Stimulated activated memory B cell treated with anti-CD40 and anti-IgM and Interleukin-4, amounts not matched to agents 10 μg/mL and 1 μg/mL and 100 μg/mL, for 72 hours (primary cell): ENCODE data around the gene SMAGP.
"Not testable (repeated sequence)": the region's sequence is repeated elsewhere in the genome, so short reads cannot be mapped to it uniquely, and the experiment has no call there.

Experiments
- ATAC-seq: fragments of 150-1000 bp; cut with Tn5 transposase; 2 replicates; pipeline ENCODE4 v1.10.0; 2021
- H3K27ac Mint-ChIP-seq: one replicate; pipeline ENCODE4 v1.8.0; 2022; ENCODE audit warnings: mild to moderate bottlenecking, mixed read lengths
- H3K27me3 Mint-ChIP-seq: one replicate; pipeline ENCODE4 v1.8.0; 2022; ENCODE audit warnings: mixed read lengths
- H3K36me3 Mint-ChIP-seq: one replicate; pipeline ENCODE4 v1.8.0; 2022; ENCODE audit warnings: mixed read lengths
- H3K4me1 Mint-ChIP-seq: one replicate; pipeline ENCODE4 v1.8.0; 2022; ENCODE audit warnings: mixed read lengths
- H3K4me3 Mint-ChIP-seq: one replicate; pipeline ENCODE4 v1.8.0; 2022; ENCODE audit warnings: mild to moderate bottlenecking, moderate library complexity, mixed read lengths
- H3K9me3 Mint-ChIP-seq: one replicate; pipeline ENCODE4 v1.8.0; 2022; ENCODE audit warnings: mixed read lengths

Gene SMAGP

GRCh38 chr12:51270067-51270950, at the start of gene SMAGP:
Gene SMAGP, minus strand, starts transcription at chr12:51270415. Its CDS starts 1,137 bp downstream, at chr12:51269278.
- peak within 1 kb of the TSS; percentile 79 for H3K27ac Mint-ChIP-seq
- peaks cover 3% of the 10 kb centered on the region for H3K9me3 Mint-ChIP-seq
- peak; percentile 89 for ATAC-seq
- H3K4me3 Mint-ChIP-seq = peak within 1 kb of the TSS; percentile 90
- H3K36me3 Mint-ChIP-seq = peaks cover 5% of the 10 kb centered on the region
- H3K27me3 Mint-ChIP-seq = no peaks in the 10 kb centered on the region
- H3K4me1 Mint-ChIP-seq = peaks cover 30% of the 10 kb centered on the region

DNA sequence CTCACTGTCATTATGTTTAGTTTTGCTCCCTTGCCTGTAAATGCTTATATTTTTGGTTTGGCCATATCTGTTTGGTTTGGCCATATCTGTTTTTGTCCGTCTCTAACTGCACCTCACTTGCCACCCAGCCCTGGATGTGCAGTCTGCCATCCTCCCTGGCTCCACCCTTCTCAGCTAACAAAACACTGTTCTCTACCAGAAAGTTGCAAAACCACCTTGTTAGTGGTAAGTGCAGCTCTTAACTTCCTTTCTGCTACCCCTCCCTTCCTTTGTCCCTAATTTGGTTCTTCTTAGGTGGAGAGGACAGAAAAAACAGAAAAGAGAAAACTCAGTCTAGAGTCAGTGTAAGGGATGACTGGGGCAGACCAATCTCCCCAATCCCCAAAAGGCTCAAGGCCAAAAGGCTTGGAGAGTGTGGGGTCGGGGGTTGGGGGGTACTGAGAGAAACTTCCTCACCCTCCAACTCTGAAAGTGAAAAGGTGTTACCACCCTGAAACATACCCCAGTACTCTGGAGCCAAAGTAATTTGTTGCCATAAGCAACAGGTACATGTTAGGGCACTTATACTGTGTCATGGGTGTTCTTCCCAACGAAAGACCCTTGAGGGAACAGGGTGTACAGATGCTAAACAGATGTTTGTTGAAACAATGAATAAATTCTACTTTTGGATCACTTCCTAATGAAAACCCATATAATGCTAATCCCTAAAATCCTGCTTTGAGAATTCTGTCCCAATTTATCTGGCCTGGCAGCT, 48.8 kb upstream of the SMAGP start:
- H3K9me3 Mint-ChIP-seq = no peaks in the 10 kb centered on the region
- no peaks in the 10 kb centered on the region for H3K27me3 Mint-ChIP-seq
- H3K36me3 Mint-ChIP-seq = no peaks in the 10 kb centered on the region
- peak; percentile 69 for ATAC-seq
- H3K4me3 Mint-ChIP-seq = peak overlapping the region; percentile 10
- peak overlapping the region; percentile 69 for H3K27ac Mint-ChIP-seq
- H3K4me1 Mint-ChIP-seq = peaks cover 80% of the 10 kb centered on the region

- ATAC-seq, H3K9me3 Mint-ChIP-seq, H3K27me3 Mint-ChIP-seq, H3K36me3 Mint-ChIP-seq, H3K4me3 Mint-ChIP-seq: not testable (repeated sequence)
- Mint-ChIP-seq H3K27ac (peak overlapping the region; percentile 69), H3K4me1 (peaks cover 74% of the 10 kb centered on the region)
These were observed 48.0 kb upstream of the SMAGP start for GRCh38 chr12:51318057-51318806.

DNA sequence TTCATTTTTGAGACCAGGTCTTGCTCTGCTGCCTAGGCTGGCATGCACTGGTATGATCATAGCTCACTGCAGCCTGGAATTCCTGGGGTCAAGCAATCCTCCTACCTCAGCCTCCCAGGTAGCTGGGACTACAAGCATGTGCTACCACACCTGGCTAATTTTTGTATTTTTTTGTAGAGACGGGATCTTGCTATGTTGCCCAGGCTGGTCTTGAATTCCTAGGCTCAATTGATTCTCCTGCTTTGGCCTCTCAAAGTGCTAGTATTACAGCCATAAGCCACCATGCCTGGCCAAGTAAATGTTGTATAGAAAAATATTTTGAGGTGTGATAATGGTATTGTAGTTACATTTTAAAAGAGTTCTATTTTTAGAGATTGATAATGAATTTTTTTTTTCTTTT, 41.2 kb upstream of the SMAGP start:
- Mint-ChIP-seq H3K4me3 (no peak overlapping the region), H3K4me1 (peaks cover 25% of the 10 kb centered on the region), H3K9me3 (no peaks in the 10 kb centered on the region), H3K27ac (no peak overlapping the region), H3K27me3 (no peaks in the 10 kb centered on the region), H3K36me3 (peaks cover 30% of the 10 kb centered on the region)
- ATAC-seq = no peak

DNA sequence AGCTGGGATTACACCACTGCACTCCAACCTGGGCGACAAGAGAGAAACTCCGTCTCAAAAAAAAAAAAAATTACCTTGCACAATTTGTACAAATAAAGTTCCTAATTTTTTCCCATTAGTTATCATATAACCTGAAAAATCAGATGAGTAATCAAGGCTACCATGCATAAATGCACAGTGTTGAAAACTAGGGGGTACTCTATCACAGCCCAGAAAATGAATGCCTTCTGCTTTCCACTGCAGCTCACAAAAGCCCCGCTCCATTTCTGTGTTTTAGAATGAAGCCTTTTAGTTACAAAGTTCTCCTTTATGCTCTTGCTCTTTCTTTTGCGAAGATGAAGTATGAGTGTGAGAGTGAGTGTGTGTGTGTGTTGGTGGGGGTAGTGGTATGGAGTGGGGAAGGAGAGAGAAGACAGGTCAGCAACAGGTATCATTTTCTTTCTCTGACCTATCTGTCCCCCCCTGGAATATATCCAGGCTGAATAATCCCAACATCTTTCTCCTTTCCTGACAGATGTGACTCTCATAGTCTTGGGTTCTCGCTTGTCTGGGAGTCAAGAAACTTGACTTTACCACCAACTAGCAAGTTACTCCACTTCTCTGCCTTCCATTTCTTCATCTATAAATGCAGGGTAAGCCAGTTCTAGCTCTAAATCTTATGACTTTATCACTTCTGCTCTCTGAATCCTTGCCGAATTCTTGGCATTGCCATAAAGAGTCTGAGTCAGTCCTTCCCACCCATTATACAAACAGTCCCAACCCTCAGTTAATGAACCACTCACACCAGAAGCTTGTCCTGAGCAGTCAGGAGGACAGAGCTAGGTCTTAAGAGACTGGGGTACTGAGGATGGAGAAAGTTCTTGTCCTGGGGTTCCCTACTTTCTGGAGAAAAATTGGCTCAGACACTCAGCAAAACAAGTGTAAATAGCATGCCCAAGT, 37.7 kb upstream of the SMAGP start:
- H3K4me3 Mint-ChIP-seq = no peak overlapping the region

GRCh38 chr12:51306507-51306906, 36.3 kb upstream of the SMAGP start:
- no peak for ATAC-seq
- Mint-ChIP-seq H3K4me1 (peaks cover 17% of the 10 kb centered on the region), H3K27me3 (no peaks in the 10 kb centered on the region), H3K27ac (no peak overlapping the region), H3K36me3 (peaks cover 36% of the 10 kb centered on the region), H3K4me3 (no peak overlapping the region), H3K9me3 (no peaks in the 10 kb centered on the region)

More for the DNA sequence above, 37.7 kb upstream of the SMAGP start:
- ATAC-seq = no peak
- Mint-ChIP-seq H3K36me3 (peaks cover 32% of the 10 kb centered on the region), H3K9me3 (no peaks in the 10 kb centered on the region), H3K4me1 (peaks cover 17% of the 10 kb centered on the region), H3K27me3 (no peaks in the 10 kb centered on the region), H3K27ac (peak overlapping the region; percentile 25)

DNA sequence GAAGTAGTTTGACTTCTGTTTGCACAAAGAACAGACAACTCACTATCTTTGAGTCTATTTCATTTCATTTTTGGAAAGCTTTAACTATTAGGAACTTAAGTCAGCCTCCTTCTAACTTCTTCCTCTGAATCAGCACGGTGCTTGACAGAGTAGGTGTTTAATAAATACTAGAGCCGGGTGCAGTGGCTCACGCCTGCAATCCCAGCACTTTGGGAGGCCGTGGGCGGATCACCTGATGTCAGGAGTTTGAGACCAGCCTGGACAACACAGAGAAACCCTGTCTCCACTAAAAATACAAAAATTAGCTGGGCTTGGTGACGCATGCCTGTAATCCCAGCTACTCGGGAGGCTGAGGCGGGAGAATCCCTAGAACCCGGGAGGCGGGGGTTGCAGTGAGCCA, 30.6 kb upstream of the SMAGP start:
- not testable (repeated sequence) for ATAC-seq, H3K4me1 Mint-ChIP-seq, H3K27ac Mint-ChIP-seq, H3K27me3 Mint-ChIP-seq, H3K9me3 Mint-ChIP-seq, H3K4me3 Mint-ChIP-seq
- peaks cover 38% of the 10 kb centered on the region for H3K36me3 Mint-ChIP-seq

- Mint-ChIP-seq H3K4me1 (peaks cover 23% of the 10 kb centered on the region), H3K4me3 (no peak overlapping the region), H3K9me3 (no peaks in the 10 kb centered on the region), H3K27ac (no peak overlapping the region), H3K27me3 (no peaks in the 10 kb centered on the region), H3K36me3 (peaks cover 20% of the 10 kb centered on the region)
- no peak for ATAC-seq
These were observed 25.4 kb upstream of the SMAGP start for GRCh38 chr12:51295651-51296050.

DNA sequence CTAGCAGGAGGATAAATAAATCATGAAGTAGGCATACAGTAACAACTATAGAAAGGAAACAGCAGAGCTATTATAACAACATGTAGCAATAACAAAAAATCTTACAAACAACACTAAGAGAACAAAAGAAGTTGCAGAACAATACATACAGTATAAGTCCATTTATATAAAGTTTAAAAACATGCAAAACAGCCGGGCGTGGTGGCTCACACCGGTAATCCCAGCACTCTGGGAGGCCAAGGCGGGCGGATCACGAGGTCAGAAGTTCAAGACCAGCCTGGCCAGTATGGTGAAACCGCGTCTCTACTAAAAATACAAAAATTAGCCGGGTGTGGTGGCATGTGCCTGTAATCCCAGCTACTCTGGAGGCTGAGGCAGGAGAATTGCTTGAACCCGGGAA, 23.9 kb upstream of the SMAGP start:
- not testable (repeated sequence) for H3K9me3 Mint-ChIP-seq, ATAC-seq, H3K4me3 Mint-ChIP-seq, H3K27me3 Mint-ChIP-seq, H3K27ac Mint-ChIP-seq
- peaks cover 18% of the 10 kb centered on the region for H3K36me3 Mint-ChIP-seq
- H3K4me1 Mint-ChIP-seq = peaks cover 23% of the 10 kb centered on the region

GRCh38 chr12:51293696-51294095, 23.5 kb upstream of the SMAGP start:
- H3K9me3 Mint-ChIP-seq = no peaks in the 10 kb centered on the region
- H3K36me3 Mint-ChIP-seq = peaks cover 20% of the 10 kb centered on the region
- H3K4me1 Mint-ChIP-seq = peaks cover 23% of the 10 kb centered on the region
- H3K4me3 Mint-ChIP-seq = no peak overlapping the region
- no peak overlapping the region for H3K27ac Mint-ChIP-seq
- no peak for ATAC-seq
- H3K27me3 Mint-ChIP-seq = no peaks in the 10 kb centered on the region

DNA sequence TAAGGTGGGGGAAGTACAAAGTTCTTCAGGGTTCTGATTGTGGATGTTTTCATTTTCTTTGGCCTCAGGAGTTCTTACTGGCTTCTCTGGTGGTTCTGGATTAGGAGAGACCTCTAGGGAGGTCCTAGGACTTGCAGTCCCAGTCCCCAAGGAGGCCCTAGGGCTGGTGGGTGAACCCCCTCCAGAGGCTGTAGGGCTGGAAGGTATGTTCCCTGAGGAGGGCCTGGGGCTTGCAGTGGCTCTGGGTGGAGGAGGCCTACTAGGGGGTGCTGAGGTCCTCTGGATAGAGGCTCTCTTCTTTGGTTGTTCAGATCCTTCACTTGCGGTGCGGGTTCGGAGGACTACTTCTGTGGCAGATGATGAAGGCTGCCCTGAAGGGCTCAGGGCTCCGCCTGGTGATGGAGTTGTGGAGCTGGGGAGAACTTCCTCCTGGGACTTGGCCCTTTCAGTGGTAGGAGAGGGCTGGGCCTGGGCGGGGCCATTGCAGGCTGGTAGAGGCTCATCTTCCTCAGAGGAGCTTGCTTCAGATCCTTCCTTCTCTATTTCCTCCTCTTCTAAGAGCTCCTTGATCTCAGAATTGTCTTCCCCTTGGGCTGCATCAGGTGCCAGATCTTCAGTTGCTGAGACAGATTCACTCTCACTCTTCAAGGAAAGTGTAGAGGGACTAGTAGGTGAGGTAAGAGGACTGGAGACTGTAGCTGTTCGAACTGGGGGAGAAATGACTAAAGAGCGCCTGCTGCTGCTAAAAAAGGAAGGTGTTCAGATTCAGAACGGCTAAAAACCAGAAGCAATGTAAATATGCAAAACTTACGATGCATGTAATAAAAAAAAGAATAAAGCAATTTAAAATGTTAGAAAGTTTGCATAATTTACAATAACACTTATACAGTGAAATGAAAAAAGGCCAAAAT, 21.6 kb upstream of the SMAGP start:
- H3K36me3 Mint-ChIP-seq = peaks cover 22% of the 10 kb centered on the region
- peak; percentile 84 for ATAC-seq

GRCh38 chr12:51285843-51286242, 15.6 kb upstream of the SMAGP start:
- no peaks in the 10 kb centered on the region for H3K27me3 Mint-ChIP-seq
- no peak overlapping the region for H3K27ac Mint-ChIP-seq
- peaks cover 17% of the 10 kb centered on the region for H3K36me3 Mint-ChIP-seq
- H3K4me1 Mint-ChIP-seq = no peaks in the 10 kb centered on the region
- no peak for ATAC-seq
- H3K4me3 Mint-ChIP-seq = no peak overlapping the region
- no peaks in the 10 kb centered on the region for H3K9me3 Mint-ChIP-seq

More for the DNA sequence above, 21.6 kb upstream of the SMAGP start:
- H3K4me3 Mint-ChIP-seq = peak overlapping the region; percentile 50
- H3K4me1 Mint-ChIP-seq = peaks cover 23% of the 10 kb centered on the region
- H3K9me3 Mint-ChIP-seq, H3K27me3 Mint-ChIP-seq: not testable (repeated sequence)
- H3K27ac Mint-ChIP-seq = peak overlapping the region; percentile 81

DNA sequence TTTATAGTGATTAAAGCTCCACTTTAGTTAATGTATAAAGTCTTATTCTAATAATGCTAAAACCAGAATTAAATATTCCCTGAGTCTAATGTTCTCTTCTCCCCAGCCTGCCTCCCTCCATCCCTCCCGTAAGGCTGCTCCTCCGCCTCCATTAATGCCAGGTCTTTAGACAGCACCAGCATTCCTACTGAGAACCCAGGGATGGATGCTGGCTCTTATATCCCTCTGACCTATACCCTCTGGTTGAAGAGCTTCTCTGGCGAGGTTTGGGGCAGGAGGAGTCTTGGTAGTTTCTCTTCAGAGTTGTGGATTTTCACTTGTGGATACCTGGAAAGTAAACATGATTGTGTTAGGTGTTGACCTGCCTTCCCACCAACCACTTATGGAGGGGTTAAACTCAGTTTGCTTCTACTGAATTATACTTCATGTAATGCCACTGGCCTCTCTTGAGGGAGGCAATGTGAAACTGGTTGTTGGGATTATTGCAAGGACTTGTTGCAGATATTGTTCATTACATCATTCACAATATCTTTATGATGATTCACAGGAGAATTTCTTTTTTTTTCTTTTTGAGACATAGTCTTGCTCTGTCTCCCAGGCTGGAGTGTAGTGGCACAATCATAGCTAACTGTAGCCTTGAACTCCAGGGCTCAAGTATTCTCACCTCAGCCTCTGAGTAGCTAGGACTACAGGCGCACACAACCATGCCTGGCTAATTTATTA, 11.1 kb upstream of the SMAGP start:
- Mint-ChIP-seq H3K27ac (no peak overlapping the region), H3K36me3 (peaks cover 6% of the 10 kb centered on the region)

More for the DNA sequence above, 11.1 kb upstream of the SMAGP start:
- H3K4me3 Mint-ChIP-seq = no peak overlapping the region
- H3K4me1 Mint-ChIP-seq = peaks cover 11% of the 10 kb centered on the region
- no peaks in the 10 kb centered on the region for H3K27me3 Mint-ChIP-seq
- H3K9me3 Mint-ChIP-seq = no peaks in the 10 kb centered on the region
- no peak for ATAC-seq
